Keratinocyte (primary cell): ENCODE measurements around the gene MAGI1. TPM values are rescaled to one million over a fixed set of nuclear protein-coding genes. Genes with fewer than 3 reads are reported as not detected.

Experiments used
- DNase-seq: peaks from one replicate; pipeline ENCODE4 v3.0.0-alpha.2; 2011; ENCODE audit warnings: low read depth, missing footprints, low spot score
- FAIRE-seq: peaks from 2 replicates; lab custom pipeline; 2011; peaks lifted over from hg19 to GRCh38; lab: Jason Lieb, UNC
- H2AFZ ChIP-seq: 2 replicates; pipeline ENCODE4 v1.6.0; 2012; ENCODE audit warnings: low read length, control low read depth, inconsistent platforms; ENCODE audit not compliant: control insufficient read depth
- H3K27ac ChIP-seq: 2 replicates; pipeline ENCODE4 v1.5.1; 2011; ENCODE audit warnings: low read length; ENCODE audit not compliant: control insufficient read depth, insufficient read depth
- H3K27me3 ChIP-seq: 3 replicates; pipeline ENCODE4 v1.6.0; 2011; ENCODE audit warnings: low read length; ENCODE audit not compliant: control insufficient read depth, insufficient read depth; ENCODE audit errors: extremely low read depth
- H3K36me3 ChIP-seq, 2 experiments: 2 replicates in 1 of 2; 3 replicates in 1 of 2; pipeline ENCODE4 v1.5.1; 2011; ENCODE audit warnings: low read length in 2 of 2, mild to moderate bottlenecking in 1 of 2; ENCODE audit not compliant: control insufficient read depth in 2 of 2, insufficient read depth in 2 of 2; ENCODE audit errors: extremely low read depth in 1 of 2
- H3K4me1 ChIP-seq: 3 replicates; pipeline ENCODE4 v1.5.1; 2011; ENCODE audit warnings: low read length; ENCODE audit not compliant: control insufficient read depth, insufficient read depth; ENCODE audit errors: extremely low read depth
- H3K4me2 ChIP-seq: 3 replicates; pipeline ENCODE4 v1.6.0; 2011; ENCODE audit warnings: low read depth, low read length; ENCODE audit not compliant: control insufficient read depth, insufficient read depth; ENCODE audit errors: extremely low read depth
- H3K4me3 ChIP-seq, 3 experiments: fragments of 200-600 bp in 1 of 3; sonication (generic) in 1 of 3; 2 replicates in 2 of 3; 3 replicates in 1 of 3; pipeline ENCODE4 v1.5.1; 2011 to 2016; ENCODE audit warnings: low read length in 3 of 3, mild to moderate bottlenecking in 3 of 3, control low read depth in 2 of 3, inconsistent platforms in 1 of 3, low read depth in 1 of 3, mixed read lengths in 1 of 3, mixed run types in 1 of 3, moderate library complexity in 1 of 3; ENCODE audit not compliant: control insufficient read depth in 2 of 3, insufficient read depth in 2 of 3; ENCODE audit errors: extremely low read depth in 1 of 3
- H3K79me2 ChIP-seq: 2 replicates; pipeline ENCODE4 v1.6.0; 2012; ENCODE audit warnings: low read length; ENCODE audit not compliant: control insufficient read depth, insufficient read depth
- H3K9ac ChIP-seq: 3 replicates; pipeline ENCODE4 v1.6.0; 2011; ENCODE audit warnings: low read length; ENCODE audit not compliant: control insufficient read depth, insufficient read depth; ENCODE audit errors: extremely low read depth
- H3K9me1 ChIP-seq: 3 replicates; pipeline ENCODE4 v1.6.0; 2011; ENCODE audit warnings: low read length; ENCODE audit not compliant: control insufficient read depth, insufficient read depth; ENCODE audit errors: extremely low read depth
- H3K9me3 ChIP-seq: 2 replicates; pipeline ENCODE4 v1.5.1; 2012; ENCODE audit warnings: low read depth, low read length; ENCODE audit not compliant: control insufficient read depth
- H4K20me1 ChIP-seq: 3 replicates; pipeline ENCODE4 v1.6.0; 2011; ENCODE audit warnings: low read length; ENCODE audit not compliant: control insufficient read depth, insufficient read depth; ENCODE audit errors: extremely low read depth
- CTCF ChIP-seq, 3 experiments: IDR thresholded peaks in 1 of 3; conservative IDR thresholded peaks in 1 of 3; optimal IDR thresholded peaks in 1 of 3; 2 replicates in 2 of 3; 3 replicates in 1 of 3; pipeline versions ENCODE3 to v1.5.1; 2011; ENCODE audit warnings: low read length in 3 of 3, mild to moderate bottlenecking in 3 of 3, moderate library complexity in 2 of 3, control low read depth in 1 of 3, inconsistent platforms in 1 of 3; ENCODE audit not compliant: insufficient read depth in 2 of 3; ENCODE audit errors: extremely low read depth in 1 of 3
- EZH2 ChIP-seq: IDR thresholded peaks from one replicate; pipeline ENCODE4 v1.6.1; 2012; ENCODE audit warnings: inconsistent platforms, mild to moderate bottlenecking, low read length, moderate library complexity
- dilution Hi-C: fragments of 300-500 bp; cut with MboI; formaldehyde crosslinking; loops from one replicate; pipeline ENCODE4 v1.7.0; 2020; ENCODE audit warnings: low sequenced_read_pairs; ENCODE audit not compliant: extremely low pct_ligation_motif_present
- polyA plus RNA-seq, 5 experiments: library from polyadenylated mRNA; depleted of rRNA in 3 of 5; stranded (reverse) in 3 of 5; stranded (forward) in 1 of 5; unstranded in 1 of 5; fragments of >200 nt; gene quantifications; 1 replicate in 1 of 5; 2 replicates in 3 of 5; 3 replicates in 1 of 5; pipeline versions ENCODE4 v1.2.1 to v1.2.3, GENCODE V29; 2011 to 2012; ENCODE audit warnings: missing spikeins in 2 of 5, low read depth in 1 of 5, low replicate concordance in 1 of 5

The MAGI1 gene
- polyA plus RNA-seq, 1 donor (not counting 4 experiments of a cell fraction or from before 2014, with no cell fraction given) = 10.9 TPM

- no peaks in the 10 kb centered on the region for H3K9me1 ChIP-seq
- H4K20me1 ChIP-seq = no peaks in the 10 kb centered on the region
- DNase-seq (no peak), FAIRE-seq (no peak)
- H3K9me3 ChIP-seq = no peaks in the 10 kb centered on the region
- no peaks in the 10 kb centered on the region for H3K4me1 ChIP-seq
- H3K27ac ChIP-seq = no peak overlapping the region
- no peak overlapping the region for H3K9ac ChIP-seq
- H3K4me3 ChIP-seq = no peak overlapping the region
- H3K36me3 ChIP-seq = no peaks in the 10 kb centered on the region
- dilution Hi-C loops = no loop called here
- H2AFZ ChIP-seq = no peak overlapping the region
- H3K27me3 ChIP-seq = no peaks in the 10 kb centered on the region
- H3K4me2 ChIP-seq = no peak overlapping the region
- no peaks in the 10 kb centered on the region for H3K79me2 ChIP-seq
- no peak for TF ChIP-seq CTCF (optimal IDR thresholded peaks at IDR 0.05 in 1 of 3, IDR thresholded peaks at IDR 0.05 in 1 of 3, conservative IDR thresholded peaks at IDR 0.05 in 1 of 3; ENCODE audit: extremely low read depth in 1 of 3, insufficient read depth in 2 of 3, low read length in 3 of 3)
- TF ChIP-seq EZH2 = no peak
Measured at GRCh38 chr3:65591313-65591712, 447.4 kb downstream of the MAGI1 start.

- no peak overlapping the region for H3K4me3 ChIP-seq
- no peak overlapping the region for H3K4me2 ChIP-seq
- no peak overlapping the region for H3K9ac ChIP-seq
- H3K79me2 ChIP-seq = no peaks in the 10 kb centered on the region
- no peaks in the 10 kb centered on the region for H3K36me3 ChIP-seq
- DNase-seq (no peak), FAIRE-seq (no peak)
- dilution Hi-C loops = no loop called here
- H4K20me1 ChIP-seq = no peaks in the 10 kb centered on the region
- H3K9me1 ChIP-seq = no peaks in the 10 kb centered on the region
- no peaks in the 10 kb centered on the region for H3K9me3 ChIP-seq
- H3K4me1 ChIP-seq = no peaks in the 10 kb centered on the region
- TF ChIP-seq EZH2 = no peak
- no peak for TF ChIP-seq CTCF (optimal IDR thresholded peaks at IDR 0.05 in 1 of 3, IDR thresholded peaks at IDR 0.05 in 1 of 3, conservative IDR thresholded peaks at IDR 0.05 in 1 of 3; ENCODE audit: extremely low read depth in 1 of 3, insufficient read depth in 2 of 3, low read length in 3 of 3)
- H3K27me3 ChIP-seq = no peaks in the 10 kb centered on the region
- H2AFZ ChIP-seq = no peak overlapping the region
- no peak overlapping the region for H3K27ac ChIP-seq
Measured at GRCh38 chr3:65588884-65589283, 449.8 kb downstream of the MAGI1 start.
